Measurements from ENCODE around the gene ESR2. TPM values are rescaled to one million over a fixed set of nuclear protein-coding genes. Genes with fewer than 3 reads are reported as not detected.
"Not testable (repeated sequence)": the region's sequence is repeated elsewhere in the genome, so short reads cannot be mapped to it uniquely, and the experiment has no call there.

ESR2 gene
- total RNA-seq, 4 donors from 2014 or later, result 1.4 to 1.6 (median 1.5) TPM

DNA sequence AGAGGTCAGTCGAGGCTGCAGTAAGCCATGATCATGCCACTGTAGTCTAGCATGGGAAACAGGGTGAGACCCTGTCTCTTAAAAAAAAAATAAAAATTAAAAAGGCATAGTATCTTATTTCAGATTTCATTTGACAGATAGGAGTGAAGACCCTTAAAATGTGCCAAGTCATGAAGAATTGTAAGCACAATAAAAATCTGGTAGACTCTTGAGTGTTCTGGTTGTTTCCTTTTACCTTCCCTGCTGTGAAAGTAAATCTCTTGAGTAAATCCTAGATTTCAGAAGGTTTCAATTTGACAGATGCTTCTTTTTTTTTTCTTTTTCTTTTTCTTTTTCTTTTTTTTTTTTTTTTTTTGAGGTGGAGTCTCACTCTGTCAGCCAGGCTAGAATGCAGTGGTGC is 109.0 kb downstream of the ESR2 start:
- DNase-seq (ENCODE audit: low spot score), result no peak
- TF ChIP-seq, protein P1, sequence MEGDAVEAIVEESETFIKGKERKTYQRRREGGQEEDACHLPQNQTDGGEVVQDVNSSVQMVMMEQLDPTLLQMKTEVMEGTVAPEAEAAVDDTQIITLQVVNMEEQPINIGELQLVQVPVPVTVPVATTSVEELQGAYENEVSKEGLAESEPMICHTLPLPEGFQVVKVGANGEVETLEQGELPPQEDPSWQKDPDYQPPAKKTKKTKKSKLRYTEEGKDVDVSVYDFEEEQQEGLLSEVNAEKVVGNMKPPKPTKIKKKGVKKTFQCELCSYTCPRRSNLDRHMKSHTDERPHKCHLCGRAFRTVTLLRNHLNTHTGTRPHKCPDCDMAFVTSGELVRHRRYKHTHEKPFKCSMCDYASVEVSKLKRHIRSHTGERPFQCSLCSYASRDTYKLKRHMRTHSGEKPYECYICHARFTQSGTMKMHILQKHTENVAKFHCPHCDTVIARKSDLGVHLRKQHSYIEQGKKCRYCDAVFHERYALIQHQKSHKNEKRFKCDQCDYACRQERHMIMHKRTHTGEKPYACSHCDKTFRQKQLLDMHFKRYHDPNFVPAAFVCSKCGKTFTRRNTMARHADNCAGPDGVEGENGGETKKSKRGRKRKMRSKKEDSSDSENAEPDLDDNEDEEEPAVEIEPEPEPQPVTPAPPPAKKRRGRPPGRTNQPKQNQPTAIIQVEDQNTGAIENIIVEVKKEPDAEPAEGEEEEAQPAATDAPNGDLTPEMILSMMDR (IDR thresholded peaks at IDR 0.05), result no peak
- ATAC-seq (ENCODE audit: low FRiP score), result no peak

DNA sequence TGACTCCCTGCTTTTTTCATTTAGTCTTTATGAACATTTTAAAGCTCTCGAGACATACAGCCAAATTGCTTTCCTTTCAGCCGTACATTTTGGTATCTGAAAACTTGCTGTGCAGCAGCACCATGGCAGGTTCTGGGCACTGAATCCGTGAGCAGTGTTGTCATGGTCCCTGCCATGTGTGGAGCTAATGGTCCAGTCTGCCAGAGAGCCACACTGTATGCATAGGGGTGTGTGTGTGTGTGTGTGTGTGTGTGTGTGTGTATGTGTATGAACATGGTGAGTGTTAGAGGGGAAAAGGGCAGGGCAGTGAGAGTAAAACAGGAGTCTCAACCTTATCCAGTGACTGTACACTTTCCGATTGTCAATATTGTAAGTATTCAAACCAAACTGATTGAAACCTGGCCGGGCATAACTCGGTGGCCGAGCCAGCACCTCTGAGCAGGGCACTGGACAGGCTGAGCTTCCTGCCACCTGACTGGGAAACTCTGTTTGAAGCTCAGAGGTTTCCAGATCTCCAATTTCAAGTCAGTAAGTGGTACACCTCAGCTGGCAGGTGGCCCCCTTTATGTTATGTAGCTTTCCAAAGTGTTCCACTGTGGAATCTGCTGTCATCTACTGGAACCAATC is 110.0 kb downstream of the ESR2 start:
- TF ChIP-seq, protein P1 (IDR thresholded peaks at IDR 0.05), result no peak
- ATAC-seq (ENCODE audit: low FRiP score), result no peak
- no peak for DNase-seq (ENCODE audit: low spot score)

DNA sequence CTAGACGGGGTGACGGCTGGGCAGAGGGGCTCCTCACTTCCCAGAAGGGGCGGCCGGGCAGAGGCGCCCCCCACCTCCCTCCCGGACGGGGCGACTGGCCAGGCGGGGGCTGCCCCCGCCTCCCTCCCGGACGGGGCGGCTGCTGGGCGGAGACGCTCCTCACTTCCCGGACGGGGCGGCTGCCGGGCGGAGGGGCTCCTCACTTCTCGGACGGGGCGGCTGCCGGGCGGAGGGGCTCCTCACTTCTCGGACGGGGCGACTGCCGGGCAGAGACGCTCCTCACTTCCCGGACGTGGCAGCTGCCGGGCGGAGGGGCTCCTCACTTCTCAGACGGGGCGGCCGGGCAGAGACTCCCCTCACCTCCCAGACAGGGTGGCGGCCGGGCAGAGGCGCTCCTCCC is 111.3 kb downstream of the ESR2 start:
- not testable (repeated sequence) for DNase-seq (ENCODE audit: low spot score); ATAC-seq (ENCODE audit: low FRiP score)

DNA sequence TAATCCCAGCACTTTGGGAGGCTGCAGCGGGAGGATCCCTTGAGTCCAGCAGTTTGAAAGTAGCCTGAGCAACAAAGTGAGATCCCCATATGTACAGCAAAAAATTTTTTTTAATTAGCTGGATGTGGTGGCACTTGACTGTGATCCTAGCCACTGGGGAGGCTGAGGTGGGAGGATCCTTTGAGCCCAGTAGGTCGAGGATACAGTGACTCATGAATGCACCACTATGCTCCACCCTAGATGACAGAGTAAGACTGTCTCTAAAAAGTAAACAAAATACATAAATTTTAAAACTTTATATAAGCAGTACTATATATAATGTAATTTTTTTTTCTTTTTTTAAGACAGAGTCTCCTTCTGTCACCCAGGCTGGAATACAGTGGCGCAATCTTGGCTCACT is 115.4 kb downstream of the ESR2 start:
- DNase-seq (ENCODE audit: low spot score) (no peak), ATAC-seq (ENCODE audit: low FRiP score) (no peak)
- TF ChIP-seq, protein P1 (IDR thresholded peaks at IDR 0.05), result no peak

DNA sequence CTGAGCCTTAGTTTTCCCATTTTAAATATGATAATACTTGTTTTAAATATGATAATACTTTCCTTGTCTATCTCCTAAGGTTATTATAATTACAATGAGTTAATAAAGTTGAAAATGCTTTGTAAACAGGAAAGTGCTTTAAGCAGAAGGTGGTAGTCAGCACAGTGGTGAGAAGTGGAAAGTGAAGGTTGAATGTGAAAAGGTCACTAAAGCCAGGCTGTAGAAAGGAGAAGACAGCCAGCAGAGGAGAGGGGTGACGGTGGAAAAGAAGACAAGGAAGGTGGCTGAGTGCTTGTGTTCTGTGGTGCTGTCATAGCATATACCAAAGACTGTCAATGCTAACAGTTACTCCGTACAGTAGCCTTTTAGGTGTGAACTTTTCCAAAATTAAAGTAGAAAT is 117.8 kb downstream of the ESR2 start:
- no peak for ATAC-seq (ENCODE audit: low FRiP score)
- no peak for DNase-seq (ENCODE audit: low spot score)
- TF ChIP-seq, protein P1 (IDR thresholded peaks at IDR 0.05), result no peak

DNA sequence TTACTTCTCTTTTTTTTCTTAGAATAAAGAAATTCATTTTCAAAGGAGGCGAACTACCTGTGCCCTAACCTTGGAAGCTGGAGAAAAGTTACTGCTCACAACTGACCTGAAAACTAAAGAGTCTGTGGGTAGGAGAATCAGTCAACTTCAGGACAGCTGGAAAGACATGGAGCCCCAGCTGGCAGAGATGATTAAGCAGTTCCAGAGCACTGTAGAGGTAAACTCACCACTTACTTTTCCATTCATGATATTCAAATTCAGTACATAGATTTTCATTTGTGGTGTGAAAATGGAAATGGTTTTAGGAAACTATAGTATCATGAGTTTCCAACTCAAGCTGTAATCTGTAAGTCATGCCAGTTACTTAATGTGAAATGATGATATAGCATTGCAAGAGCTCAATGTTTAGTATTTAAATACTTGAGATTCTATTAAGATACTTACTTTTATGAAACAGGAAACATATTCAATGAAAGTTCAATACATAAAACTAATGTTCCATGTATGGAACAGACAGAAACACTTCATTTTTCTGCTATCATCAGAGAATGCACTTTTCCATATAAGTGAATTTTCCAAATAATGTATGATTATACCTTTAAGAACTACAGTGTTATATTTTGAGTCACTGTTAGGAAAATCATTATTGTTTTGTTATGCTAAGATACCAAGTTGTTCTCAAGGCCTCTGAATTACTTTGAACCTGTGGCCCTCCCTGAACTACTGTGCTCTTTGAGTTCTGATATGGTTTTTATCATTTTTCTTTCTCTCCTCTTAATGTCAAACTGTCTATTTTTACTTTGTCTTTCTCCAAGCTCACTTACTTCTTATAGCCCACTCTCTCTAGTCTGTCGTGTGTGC is 119.0 kb downstream of the ESR2 start:
- TF ChIP-seq, protein P1 (IDR thresholded peaks at IDR 0.05), result no peak
- ATAC-seq (ENCODE audit: low FRiP score) (no peak), DNase-seq (ENCODE audit: low spot score) (no peak)

DNA sequence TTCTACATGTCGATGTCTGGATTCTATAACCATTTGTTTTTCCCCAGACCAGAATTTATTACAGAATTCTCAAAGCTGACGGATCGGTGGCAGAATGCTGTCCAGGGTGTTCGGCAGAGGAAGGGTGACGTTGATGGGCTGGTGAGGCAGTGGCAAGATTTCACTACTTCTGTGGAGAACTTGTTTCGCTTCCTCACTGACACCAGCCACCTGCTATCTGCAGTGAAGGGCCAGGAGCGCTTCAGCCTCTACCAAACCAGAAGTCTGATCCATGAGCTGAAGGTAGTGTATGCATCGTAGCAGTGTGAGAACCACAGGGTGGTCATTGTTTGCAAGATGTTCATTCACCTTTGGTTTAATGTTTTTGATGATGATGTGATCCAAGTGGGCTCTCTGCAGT is 124.0 kb downstream of the ESR2 start:
- DNase-seq (ENCODE audit: low spot score), result no peak
- ATAC-seq (ENCODE audit: low FRiP score), result no peak
- TF ChIP-seq, protein P1 (IDR thresholded peaks at IDR 0.05), result no peak

All from omental fat pad (tissue), 4 donors.